SU-DHL-6 (cell line): Measurements from ENCODE around the gene OR14J1.

Experiments
- CTCF ChIP-seq: fragments of 200-600 bp; sonication (generic); IDR thresholded peaks from one replicate; pipeline ENCODE4 v1.5.1; 2017; ENCODE audit warnings: antibody characterized with exemption, mild to moderate bottlenecking, low read length, moderate library complexity; ENCODE audit not compliant: insufficient read depth, poor library complexity, severe bottlenecking
- EZH2phosphoT487 ChIP-seq: fragments of 200-600 bp; sonication (generic), shearing (Covaris generic); conservative IDR thresholded peaks from 2 replicates; pipeline ENCODE4 v1.6.1; 2018; ENCODE audit warnings: mild to moderate bottlenecking, antibody characterized with exemption, low read length, moderate library complexity, mixed read lengths

GRCh38 chr6:29332676-29333075 is 31.2 kb downstream of the OR14J1 start:
- no peak for TF ChIP-seq CTCF
- no peak for TF ChIP-seq EZH2phosphoT487
